K562 (cell line): ENCODE measurements around the gene HDHD2.

Experiments
- DPF2 ChIP-seq: fragments of 450-650 bp; IDR thresholded peaks from 2 replicates; pipeline ENCODE4 v1.6.1; 2016
- ETV5 ChIP-seq: sonication (generic); formaldehyde crosslinking; IDR thresholded peaks from 2 replicates; pipeline ENCODE4 v1.4.0; 2020; ENCODE audit warnings: low read depth, mild to moderate bottlenecking, missing genetic modification reagents
- POLR2AphosphoS2 ChIP-seq: IDR thresholded peaks from 2 replicates; pipeline ENCODE4 v1.6.1; 2012; ENCODE audit warnings: low read length, improper control_type of control experiment
- POLR2AphosphoS5 ChIP-seq: IDR thresholded peaks from 2 replicates; pipeline ENCODE4 v1.6.1; 2011; ENCODE audit warnings: mild to moderate bottlenecking, low read depth, low read length, moderate library complexity; ENCODE audit not compliant: control insufficient read depth, insufficient read depth
- RBBP5 ChIP-seq: fragments of 200-600 bp; sonication (generic); IDR thresholded peaks from 2 replicates; pipeline ENCODE4 v1.6.1; 2012; ENCODE audit warnings: borderline replicate concordance, mild to moderate bottlenecking, low read length, control low read depth, inconsistent platforms; ENCODE audit not compliant: insufficient read depth, poor library complexity, severe bottlenecking
- RNF2 ChIP-seq: sonication (generic); IDR thresholded peaks from 2 replicates; pipeline ENCODE4 v1.6.1; 2016
- ZNF584 ChIP-seq: fragments of 200-800 bp; sonication (Bioruptor generic); IDR thresholded peaks from 2 replicates; pipeline ENCODE4 v1.6.1; 2016; ENCODE audit warnings: low read depth, mild to moderate bottlenecking, missing genetic modification characterization, missing compliant biosample characterization
- ZNF695 ChIP-seq: fragments of 450-650 bp; formaldehyde crosslinking; IDR thresholded peaks from 2 replicates; pipeline ENCODE4 v1.4.0; 2020; ENCODE audit warnings: mild to moderate bottlenecking, moderate library complexity
- TF ChIP-seq, protein P1 (sequence below): fragments of 450-650 bp; formaldehyde crosslinking; IDR thresholded peaks from 2 replicates; pipeline ENCODE4 v1.4.0; 2020; ENCODE audit warnings: mild to moderate bottlenecking, mixed read lengths
- TF ChIP-seq, protein P2 (sequence below): sonication (generic); formaldehyde crosslinking; IDR thresholded peaks from 2 replicates; pipeline ENCODE4 v1.8.1; 2023; ENCODE audit warnings: mild to moderate bottlenecking, missing genetic modification reagents, moderate library complexity
- TF ChIP-seq, protein P3 (sequence below): fragments of 450-650 bp; IDR thresholded peaks from 2 replicates; pipeline ENCODE4 v1.6.1; 2014; ENCODE audit warnings: low read depth, mild to moderate bottlenecking, moderate library complexity, borderline replicate concordance

DNA sequence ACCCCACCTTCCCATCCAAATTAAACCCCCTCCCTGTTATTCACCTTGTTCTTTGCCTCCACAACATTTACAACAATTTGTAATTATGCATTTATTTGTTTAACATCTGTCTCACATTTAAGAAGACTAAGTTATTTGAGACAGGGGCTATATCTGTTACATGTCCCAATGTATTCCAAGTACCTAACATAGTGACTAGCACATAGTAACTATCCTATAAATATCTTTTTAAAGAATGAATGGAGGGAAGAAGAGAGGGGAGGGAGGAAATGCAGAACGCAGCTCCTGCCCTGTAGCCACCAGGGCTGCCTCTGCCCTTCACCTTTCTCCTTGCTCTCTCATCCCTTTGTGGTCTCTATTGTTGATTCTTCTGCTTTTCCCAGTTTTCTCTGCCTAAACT lies 40.6 kb downstream of the HDHD2 start:
- TF ChIP-seq, protein P1, sequence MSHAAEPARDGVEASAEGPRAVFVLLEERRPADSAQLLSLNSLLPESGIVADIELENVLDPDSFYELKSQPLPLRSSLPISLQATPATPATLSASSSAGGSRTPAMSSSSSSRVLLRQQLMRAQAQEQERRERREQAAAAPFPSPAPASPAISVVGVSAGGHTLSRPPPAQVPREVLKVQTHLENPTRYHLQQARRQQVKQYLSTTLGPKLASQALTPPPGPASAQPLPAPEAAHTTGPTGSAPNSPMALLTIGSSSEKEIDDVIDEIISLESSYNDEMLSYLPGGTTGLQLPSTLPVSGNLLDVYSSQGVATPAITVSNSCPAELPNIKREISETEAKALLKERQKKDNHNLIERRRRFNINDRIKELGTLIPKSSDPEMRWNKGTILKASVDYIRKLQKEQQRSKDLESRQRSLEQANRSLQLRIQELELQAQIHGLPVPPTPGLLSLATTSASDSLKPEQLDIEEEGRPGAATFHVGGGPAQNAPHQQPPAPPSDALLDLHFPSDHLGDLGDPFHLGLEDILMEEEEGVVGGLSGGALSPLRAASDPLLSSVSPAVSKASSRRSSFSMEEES (CRISPR knock-in tag) = no peak
- TF ChIP-seq ZNF695 (CRISPR knock-in tag) = no peak
- TF ChIP-seq ETV5 (CRISPR knock-in tag) = no peak
- no peak for TF ChIP-seq ZNF584 (CRISPR knock-in tag)
- no peak for TF ChIP-seq POLR2AphosphoS5
- no peak for TF ChIP-seq RBBP5
- TF ChIP-seq, protein P2, sequence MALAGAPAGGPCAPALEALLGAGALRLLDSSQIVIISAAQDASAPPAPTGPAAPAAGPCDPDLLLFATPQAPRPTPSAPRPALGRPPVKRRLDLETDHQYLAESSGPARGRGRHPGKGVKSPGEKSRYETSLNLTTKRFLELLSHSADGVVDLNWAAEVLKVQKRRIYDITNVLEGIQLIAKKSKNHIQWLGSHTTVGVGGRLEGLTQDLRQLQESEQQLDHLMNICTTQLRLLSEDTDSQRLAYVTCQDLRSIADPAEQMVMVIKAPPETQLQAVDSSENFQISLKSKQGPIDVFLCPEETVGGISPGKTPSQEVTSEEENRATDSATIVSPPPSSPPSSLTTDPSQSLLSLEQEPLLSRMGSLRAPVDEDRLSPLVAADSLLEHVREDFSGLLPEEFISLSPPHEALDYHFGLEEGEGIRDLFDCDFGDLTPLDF (CRISPR knock-in tag) = no peak
- no peak for TF ChIP-seq RNF2
- TF ChIP-seq, protein P3, sequence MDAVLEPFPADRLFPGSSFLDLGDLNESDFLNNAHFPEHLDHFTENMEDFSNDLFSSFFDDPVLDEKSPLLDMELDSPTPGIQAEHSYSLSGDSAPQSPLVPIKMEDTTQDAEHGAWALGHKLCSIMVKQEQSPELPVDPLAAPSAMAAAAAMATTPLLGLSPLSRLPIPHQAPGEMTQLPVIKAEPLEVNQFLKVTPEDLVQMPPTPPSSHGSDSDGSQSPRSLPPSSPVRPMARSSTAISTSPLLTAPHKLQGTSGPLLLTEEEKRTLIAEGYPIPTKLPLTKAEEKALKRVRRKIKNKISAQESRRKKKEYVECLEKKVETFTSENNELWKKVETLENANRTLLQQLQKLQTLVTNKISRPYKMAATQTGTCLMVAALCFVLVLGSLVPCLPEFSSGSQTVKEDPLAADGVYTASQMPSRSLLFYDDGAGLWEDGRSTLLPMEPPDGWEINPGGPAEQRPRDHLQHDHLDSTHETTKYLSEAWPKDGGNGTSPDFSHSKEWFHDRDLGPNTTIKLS = no peak
- no peak for TF ChIP-seq DPF2
- TF ChIP-seq POLR2AphosphoS2 = no peak
